SK-N-SH (cell line): Measurements from ENCODE around the gene A2ML1. TPM values are rescaled to one million over a fixed set of nuclear protein-coding genes. Genes with fewer than 3 reads are reported as not detected.

Experiments used
- CTCF ChIA-PET: fragments of 300-600, 350-600 bp; formaldehyde crosslinking; extraction: SDS; loops from one replicate; lab custom pipeline; 2021; lab: Yijun Ruan, JAX
- POLR2A ChIA-PET: fragments of 350-600 bp; sonication (Branson Sonifier 250); formaldehyde crosslinking; extraction: SDS; loops from one replicate; lab custom pipeline; 2020; ENCODE audit warnings: antibody characterized with exemption, inconsistent platforms; lab: Yijun Ruan, JAX
- DNase-seq: peaks from one replicate; pipeline ENCODE4 v3.0.0; 2012
- H2AFZ ChIP-seq: fragments of 200-600 bp; sonication (generic); 2 replicates; pipeline ENCODE4 v1.8.1; 2016; ENCODE audit warnings: antibody characterized with exemption, mild to moderate bottlenecking, low read depth
- H3F3A ChIP-seq: fragments of 200-600 bp; sonication (generic); replicated peaks from 2 replicates; pipeline ENCODE3; 2016; ENCODE audit warnings: antibody characterized with exemption, mild to moderate bottlenecking; ENCODE audit not compliant: insufficient read depth
- H3K27ac ChIP-seq, 2 experiments: fragments of 200-500 bp in 1 of 2; fragments of 200-600 bp in 1 of 2; sonication (Bioruptor generic) in 1 of 2; sonication (generic), shearing (Covaris generic) in 1 of 2; 2 replicates each; pipeline versions ENCODE4 v1.5.1 to v1.6.1; 2014 to 2016; ENCODE audit warnings: low read depth in 2 of 2, inconsistent platforms in 1 of 2, low read length in 1 of 2, mild to moderate bottlenecking in 1 of 2, mixed read lengths in 1 of 2
- H3K27me3 ChIP-seq: fragments of 200-600 bp; sonication (generic), shearing (Covaris generic); 2 replicates; pipeline ENCODE4 v1.6.1; 2016; ENCODE audit warnings: mixed run types; ENCODE audit not compliant: insufficient read depth
- H3K36me3 ChIP-seq, 2 experiments: fragments of 200-500 bp in 1 of 2; fragments of 200-600 bp in 1 of 2; sonication (Bioruptor generic) in 1 of 2; sonication (generic) in 1 of 2; replicated peaks in 1 of 2; 2 replicates each; pipeline versions ENCODE3 to v1.5.1; 2014 to 2016; ENCODE audit warnings: low read length in 1 of 2, mild to moderate bottlenecking in 1 of 2; ENCODE audit not compliant: insufficient read depth in 2 of 2, control insufficient read depth in 1 of 2
- H3K4me1 ChIP-seq, 2 experiments: fragments of 200-500 bp in 1 of 2; fragments of 200-600 bp in 1 of 2; sonication (Bioruptor generic) in 1 of 2; sonication (generic), shearing (Covaris generic) in 1 of 2; 2 replicates each; pipeline versions ENCODE4 v1.5.1 to v1.6.1; 2014 to 2016; ENCODE audit warnings: low read depth in 1 of 2, low read length in 1 of 2, mixed run types in 1 of 2; ENCODE audit not compliant: insufficient read depth in 2 of 2, control insufficient read depth in 1 of 2
- H3K4me2 ChIP-seq: fragments of 200-600 bp; sonication (generic), shearing (Covaris generic); 2 replicates; pipeline ENCODE4 v1.6.1; 2017; ENCODE audit warnings: mixed run types
- H3K4me3 ChIP-seq, 2 experiments: fragments of 200-500 bp in 1 of 2; fragments of 200-600 bp in 1 of 2; sonication (Bioruptor generic) in 1 of 2; sonication (generic), shearing (Covaris generic) in 1 of 2; 2 replicates each; pipeline versions ENCODE4 v1.5.1 to v1.8.1; 2014 to 2016; ENCODE audit warnings: low read depth in 2 of 2, inconsistent platforms in 1 of 2, low read length in 1 of 2, mild to moderate bottlenecking in 1 of 2, mixed read lengths in 1 of 2, moderate library complexity in 1 of 2
- H3K79me2 ChIP-seq: fragments of 200-600 bp; sonication (generic); 2 replicates; pipeline ENCODE4 v1.8.1; 2017; ENCODE audit warnings: mild to moderate bottlenecking; ENCODE audit not compliant: insufficient read depth
- H3K9ac ChIP-seq: fragments of 200-600 bp; sonication (generic); 2 replicates; pipeline ENCODE4 v1.6.1; 2017; ENCODE audit warnings: mixed run types
- H3K9me2 ChIP-seq: fragments of 200-600 bp; sonication (generic); 2 replicates; pipeline ENCODE4 v1.6.1; 2017; ENCODE audit warnings: mixed run types
- H3K9me3 ChIP-seq: fragments of 200-600 bp; sonication (generic); 2 replicates; pipeline ENCODE4 v1.6.1; 2017; ENCODE audit warnings: mixed run types, mild to moderate bottlenecking, moderate library complexity
- H4K20me1 ChIP-seq: fragments of 200-600 bp; sonication (generic); 2 replicates; pipeline ENCODE4 v1.6.1; 2017; ENCODE audit warnings: mild to moderate bottlenecking, mixed run types; ENCODE audit not compliant: insufficient read depth
- CHD2 ChIP-seq: fragments of 150-350 bp; IDR thresholded peaks from 2 replicates; pipeline ENCODE4 v1.6.1; 2018; ENCODE audit warnings: low read length; ENCODE audit not compliant: partially characterized antibody
- EP300 ChIP-seq, 2 experiments: IDR thresholded peaks; 2 replicates each; pipeline versions ENCODE4 v1.4.0 to v1.6.1; 2012; ENCODE audit warnings: borderline replicate concordance in 1 of 2, low read depth in 1 of 2, low read length in 1 of 2
- EZH2phosphoT487 ChIP-seq: fragments of 200-600 bp; sonication (generic); IDR thresholded peaks from 2 replicates; pipeline ENCODE4 v1.6.1; 2017; ENCODE audit warnings: low read depth, mixed run types, mild to moderate bottlenecking, antibody characterized with exemption, moderate library complexity, borderline replicate concordance
- FOXJ3 ChIP-seq: sonication (generic); formaldehyde crosslinking; IDR thresholded peaks from 2 replicates; pipeline ENCODE4 v1.5.1; 2020; ENCODE audit warnings: mild to moderate bottlenecking, missing genetic modification reagents
- JUND ChIP-seq: IDR thresholded peaks from 2 replicates; pipeline ENCODE4 v1.4.0; 2012
- MEF2A ChIP-seq: IDR thresholded peaks from 2 replicates; pipeline ENCODE4 v1.4.0; 2012; ENCODE audit warnings: low read depth, borderline replicate concordance
- MXI1 ChIP-seq: IDR thresholded peaks from 2 replicates; pipeline ENCODE4 v1.6.1; 2012; ENCODE audit warnings: mild to moderate bottlenecking, low read depth, low read length, improper control_type of control experiment
- NFIC ChIP-seq: IDR thresholded peaks from 2 replicates; pipeline ENCODE4 v1.4.0; 2012; ENCODE audit warnings: borderline replicate concordance
- NRF1 ChIP-seq: IDR thresholded peaks from 2 replicates; pipeline ENCODE4 v1.6.1; 2012; ENCODE audit warnings: low read depth, mild to moderate bottlenecking, low read length
- POLR2AphosphoS5 ChIP-seq: IDR thresholded peaks from 2 replicates; pipeline ENCODE4 v1.6.1; 2012; ENCODE audit warnings: low read depth, low read length
- RXRA ChIP-seq: IDR thresholded peaks from 2 replicates; pipeline ENCODE4 v1.4.0; 2012; ENCODE audit warnings: low read depth, mild to moderate bottlenecking, borderline replicate concordance
- SIN3A ChIP-seq: IDR thresholded peaks from 2 replicates; pipeline ENCODE4 v1.6.1; 2012; ENCODE audit warnings: low read depth, mild to moderate bottlenecking, low read length, moderate library complexity, borderline replicate concordance
- TEAD4 ChIP-seq: IDR thresholded peaks from 2 replicates; pipeline ENCODE4 v1.4.0; 2012; ENCODE audit warnings: mild to moderate bottlenecking, borderline replicate concordance; ENCODE audit not compliant: insufficient read depth
- YY1 ChIP-seq: IDR thresholded peaks from 2 replicates; pipeline ENCODE4 v1.4.0; 2012; ENCODE audit warnings: low read depth, mild to moderate bottlenecking
- WGBS: methylation state at CpG from one replicate; pipeline ENCODE4 v1.1.6; 2017; ENCODE audit warnings: low lambda C conversion rate; 5-methylcytosine and 5-hydroxymethylcytosine counted together
- polyA plus RNA-seq, 3 experiments: library from polyadenylated mRNA; depleted of rRNA; stranded (reverse); fragments of >200 nt; gene quantifications; 2 replicates each; pipeline ENCODE4 v1.2.3, GENCODE V29; 2012
- TF ChIP-seq, protein P1 (sequence below): IDR thresholded peaks from 2 replicates; pipeline ENCODE4 v1.4.0; 2012; ENCODE audit warnings: low read depth, borderline replicate concordance
- TF ChIP-seq, protein P2 (sequence below): fragments of 150-350 bp; IDR thresholded peaks from 2 replicates; pipeline ENCODE4 v1.6.1; 2017; ENCODE audit warnings: antibody characterized with exemption, low read length, low read depth, borderline replicate concordance
- TF ChIP-seq, protein P3 (sequence below): fragments of 150-350 bp; IDR thresholded peaks from 2 replicates; pipeline ENCODE4 v1.6.1; 2016; ENCODE audit warnings: mild to moderate bottlenecking, low read depth, low read length
- TF ChIP-seq, protein P4 (sequence below): fragments of 200-600 bp; sonication (generic); IDR thresholded peaks from 2 replicates; pipeline ENCODE4 v1.6.1; 2017; ENCODE audit warnings: antibody characterized with exemption, mild to moderate bottlenecking, moderate library complexity

Gene A2ML1
- polyA plus RNA-seq, 1 of the 3 experiments (the other 2 are of a cell fraction) = not detected

DNA sequence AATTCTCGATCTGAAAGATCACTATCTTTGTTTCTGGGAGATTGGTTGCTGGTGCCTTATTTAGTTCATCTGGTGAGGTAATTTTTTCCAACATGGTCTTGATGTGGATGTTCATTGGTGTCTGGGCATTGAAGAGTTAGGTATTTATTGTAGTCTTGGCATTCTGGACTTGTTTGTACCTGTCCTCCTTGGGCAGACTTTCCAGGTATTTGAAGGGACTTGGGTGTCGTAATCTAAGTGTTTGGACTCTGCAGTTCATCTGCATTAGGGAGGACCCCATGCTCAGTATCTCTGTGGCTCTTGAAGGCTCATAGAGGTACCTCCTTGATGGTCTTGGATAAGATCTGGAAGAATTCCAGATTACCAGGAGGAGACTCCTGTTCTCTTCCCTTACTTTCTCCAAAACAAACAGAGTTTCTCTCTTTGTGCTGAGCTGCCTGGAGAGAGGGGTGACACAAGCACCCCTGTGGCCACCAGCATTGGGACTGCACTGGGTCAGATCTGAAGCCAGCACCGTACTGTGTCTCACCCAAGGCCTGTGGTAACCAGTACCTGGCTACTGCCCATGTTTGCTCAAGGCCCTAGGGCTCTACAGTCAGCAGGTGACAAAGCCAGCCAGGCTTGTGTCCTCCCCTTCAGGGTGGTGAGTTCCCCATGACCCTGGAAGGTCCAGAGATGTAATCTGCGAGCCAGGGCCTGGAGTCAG is 5.3 kb downstream of the A2ML1 start:
- no peak overlapping the region for H3K9ac ChIP-seq
- 20% methylated on average over 4 of the region's 4 CpGs for WGBS
- H3K4me3 ChIP-seq = no peak overlapping the region
- DNase-seq = no peak
- ChIA-PET CTCF (interaction anchor here (0.6 to 13.2 kb wide), 4 partner anchors 9 to 148 kb away, joined by 3 to 161 read pairs (median 18); no protein-coding TSS in a partner anchor), POLR2A (no interaction called here)
- H3K4me2 ChIP-seq = no peak overlapping the region
- H3K9me2 ChIP-seq = no peaks in the 10 kb centered on the region
- no peaks in the 10 kb centered on the region for H3K79me2 ChIP-seq
- TF ChIP-seq POLR2AphosphoS5 = no peak
- TF ChIP-seq, protein P1, sequence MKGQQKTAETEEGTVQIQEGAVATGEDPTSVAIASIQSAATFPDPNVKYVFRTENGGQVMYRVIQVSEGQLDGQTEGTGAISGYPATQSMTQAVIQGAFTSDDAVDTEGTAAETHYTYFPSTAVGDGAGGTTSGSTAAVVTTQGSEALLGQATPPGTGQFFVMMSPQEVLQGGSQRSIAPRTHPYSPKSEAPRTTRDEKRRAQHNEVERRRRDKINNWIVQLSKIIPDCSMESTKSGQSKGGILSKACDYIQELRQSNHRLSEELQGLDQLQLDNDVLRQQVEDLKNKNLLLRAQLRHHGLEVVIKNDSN = no peak
- TF ChIP-seq SIN3A = no peak
- no peak for TF ChIP-seq MEF2A
- no peak for TF ChIP-seq NRF1
- TF ChIP-seq, protein P2, sequence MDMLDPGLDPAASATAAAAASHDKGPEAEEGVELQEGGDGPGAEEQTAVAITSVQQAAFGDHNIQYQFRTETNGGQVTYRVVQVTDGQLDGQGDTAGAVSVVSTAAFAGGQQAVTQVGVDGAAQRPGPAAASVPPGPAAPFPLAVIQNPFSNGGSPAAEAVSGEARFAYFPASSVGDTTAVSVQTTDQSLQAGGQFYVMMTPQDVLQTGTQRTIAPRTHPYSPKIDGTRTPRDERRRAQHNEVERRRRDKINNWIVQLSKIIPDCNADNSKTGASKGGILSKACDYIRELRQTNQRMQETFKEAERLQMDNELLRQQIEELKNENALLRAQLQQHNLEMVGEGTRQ = no peak
- TF ChIP-seq EP300 (IDR thresholded peaks at IDR 0.05; ENCODE audit: borderline replicate concordance in 1 of 2, low read depth in 1 of 2, low read length in 1 of 2) = no peak
- TF ChIP-seq, protein P3, sequence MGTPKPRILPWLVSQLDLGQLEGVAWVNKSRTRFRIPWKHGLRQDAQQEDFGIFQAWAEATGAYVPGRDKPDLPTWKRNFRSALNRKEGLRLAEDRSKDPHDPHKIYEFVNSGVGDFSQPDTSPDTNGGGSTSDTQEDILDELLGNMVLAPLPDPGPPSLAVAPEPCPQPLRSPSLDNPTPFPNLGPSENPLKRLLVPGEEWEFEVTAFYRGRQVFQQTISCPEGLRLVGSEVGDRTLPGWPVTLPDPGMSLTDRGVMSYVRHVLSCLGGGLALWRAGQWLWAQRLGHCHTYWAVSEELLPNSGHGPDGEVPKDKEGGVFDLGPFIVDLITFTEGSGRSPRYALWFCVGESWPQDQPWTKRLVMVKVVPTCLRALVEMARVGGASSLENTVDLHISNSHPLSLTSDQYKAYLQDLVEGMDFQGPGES = no peak
- TF ChIP-seq EZH2phosphoT487 = no peak
- TF ChIP-seq JUND = no peak
- TF ChIP-seq MXI1 = no peak
- TF ChIP-seq YY1 = no peak
- no peak for TF ChIP-seq CHD2
- no peak for TF ChIP-seq TEAD4
- no peak for TF ChIP-seq RXRA
- no peak for TF ChIP-seq NFIC
- TF ChIP-seq, protein P4, sequence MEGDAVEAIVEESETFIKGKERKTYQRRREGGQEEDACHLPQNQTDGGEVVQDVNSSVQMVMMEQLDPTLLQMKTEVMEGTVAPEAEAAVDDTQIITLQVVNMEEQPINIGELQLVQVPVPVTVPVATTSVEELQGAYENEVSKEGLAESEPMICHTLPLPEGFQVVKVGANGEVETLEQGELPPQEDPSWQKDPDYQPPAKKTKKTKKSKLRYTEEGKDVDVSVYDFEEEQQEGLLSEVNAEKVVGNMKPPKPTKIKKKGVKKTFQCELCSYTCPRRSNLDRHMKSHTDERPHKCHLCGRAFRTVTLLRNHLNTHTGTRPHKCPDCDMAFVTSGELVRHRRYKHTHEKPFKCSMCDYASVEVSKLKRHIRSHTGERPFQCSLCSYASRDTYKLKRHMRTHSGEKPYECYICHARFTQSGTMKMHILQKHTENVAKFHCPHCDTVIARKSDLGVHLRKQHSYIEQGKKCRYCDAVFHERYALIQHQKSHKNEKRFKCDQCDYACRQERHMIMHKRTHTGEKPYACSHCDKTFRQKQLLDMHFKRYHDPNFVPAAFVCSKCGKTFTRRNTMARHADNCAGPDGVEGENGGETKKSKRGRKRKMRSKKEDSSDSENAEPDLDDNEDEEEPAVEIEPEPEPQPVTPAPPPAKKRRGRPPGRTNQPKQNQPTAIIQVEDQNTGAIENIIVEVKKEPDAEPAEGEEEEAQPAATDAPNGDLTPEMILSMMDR = no peak
- TF ChIP-seq FOXJ3 (CRISPR knock-in tag) = no peak
- H3K36me3 ChIP-seq = no peaks in the 10 kb centered on the region
- H4K20me1 ChIP-seq = no peaks in the 10 kb centered on the region
- no peaks in the 10 kb centered on the region for H3K4me1 ChIP-seq
- H3K9me3 ChIP-seq = no peaks in the 10 kb centered on the region
- no peaks in the 10 kb centered on the region for H3F3A ChIP-seq
- H3K27me3 ChIP-seq = no peaks in the 10 kb centered on the region; the same call in 1 of the 2 replicates
- no peak overlapping the region for H3K27ac ChIP-seq
- no peak overlapping the region for H2AFZ ChIP-seq
